HepG2 (cell line): Measurements from ENCODE around the gene CERS6. TPM values are rescaled to one million over a fixed set of nuclear protein-coding genes. Genes with fewer than 3 reads are reported as not detected.

Source experiments
- ATAC-seq: fragments of 200-7000 bp; cut with Tn5 transposase; 3 replicates; pipeline ENCODE4 v1.9.1; 2020; ENCODE audit warnings: mild to moderate bottlenecking, moderate library complexity
- BruUV-seq: library from RNA; stranded (reverse); fragments of 400-500 nt; replicated peaks from 2 replicates; lab custom pipeline; 2021; lab: Mats Ljungman, UMichigan
- CTCF ChIA-PET: fragments of 300-600 bp; formaldehyde crosslinking; extraction: SDS; loops from one replicate; lab custom pipeline; 2021; ENCODE audit warnings: low total read pairs, inconsistent platforms, low intra/inter-chr PET ratio; lab: Yijun Ruan, JAX
- POLR2A ChIA-PET: fragments of 350-600 bp; sonication (Branson Sonifier 250); formaldehyde crosslinking; loops from one replicate; lab custom pipeline; 2020; ENCODE audit warnings: antibody characterized with exemption, inconsistent platforms; lab: Yijun Ruan, JAX
- DNase-seq: peaks from one replicate; pipeline ENCODE4 v3.0.0-alpha.2; 2015; ENCODE audit warnings: low spot score
- FAIRE-seq: peaks from 3 replicates; lab custom pipeline; 2011; peaks lifted over from hg19 to GRCh38; lab: Jason Lieb, UNC
- H2AFZ ChIP-seq: one replicate; pipeline ENCODE4 v1.6.1; 2011; ENCODE audit warnings: low read length, inconsistent platforms
- H3K27ac ChIP-seq: fragments of 300-600 bp; 3 replicates; pipeline ENCODE4 v1.8.0; 2011; ENCODE audit warnings: mixed run types, mild to moderate bottlenecking, mixed read lengths, low read length, inconsistent platforms; ENCODE audit not compliant: insufficient read depth; ENCODE audit errors: extremely low read length
- H3K27me3 ChIP-seq, 2 experiments: fragments of 200-600 bp in 1 of 2; 2 replicates in 1 of 2; 3 replicates in 1 of 2; pipeline versions ENCODE4 v1.6.0 to v1.8.0; 2011; ENCODE audit warnings: low read length in 2 of 2, mild to moderate bottlenecking in 2 of 2, moderate library complexity in 2 of 2, inconsistent platforms in 1 of 2; ENCODE audit not compliant: insufficient read depth in 2 of 2, control insufficient read depth in 1 of 2
- H3K36me3 ChIP-seq, 2 experiments: fragments of 200-600 bp in 1 of 2; replicated peaks in 1 of 2; 2 replicates in 1 of 2; 3 replicates in 1 of 2; pipeline versions ENCODE4 v1.5.1 to v1.8.0; 2011; ENCODE audit warnings: low read length in 2 of 2, inconsistent platforms in 1 of 2; ENCODE audit not compliant: insufficient read depth in 2 of 2, control insufficient read depth in 1 of 2
- H3K4me1 ChIP-seq: 2 replicates; pipeline ENCODE4 v1.5.1; 2012; ENCODE audit warnings: low read length, inconsistent platforms; ENCODE audit not compliant: insufficient read depth
- H3K4me2 ChIP-seq: 2 replicates; pipeline ENCODE4 v1.6.0; 2011; ENCODE audit warnings: low read depth, low read length, inconsistent platforms
- H3K4me3 ChIP-seq, 3 experiments: fragments of 200-600 bp in 1 of 3; sonication (generic), shearing (Covaris generic) in 1 of 3; replicated peaks in 1 of 3; 2 replicates each; pipeline ENCODE4 v1.5.1; 2011 to 2016; ENCODE audit warnings: low read length in 3 of 3, inconsistent platforms in 2 of 3, low read depth in 2 of 3, mild to moderate bottlenecking in 2 of 3, control low read depth in 1 of 3, mixed read lengths in 1 of 3; ENCODE audit not compliant: insufficient read depth in 1 of 3
- H3K79me2 ChIP-seq: one replicate; pipeline ENCODE4 v1.6.1; 2011; ENCODE audit warnings: low read length, inconsistent platforms; ENCODE audit not compliant: insufficient read depth
- H3K9ac ChIP-seq: 2 replicates; pipeline ENCODE4 v1.6.0; 2011; ENCODE audit warnings: mild to moderate bottlenecking, low read depth, low read length, inconsistent platforms; ENCODE audit not compliant: insufficient read depth
- H3K9me3 ChIP-seq: 2 replicates; pipeline ENCODE4 v1.5.1; 2012; ENCODE audit warnings: mild to moderate bottlenecking, low read length
- H4K20me1 ChIP-seq: 2 replicates; pipeline ENCODE4 v1.6.0; 2011; ENCODE audit warnings: inconsistent platforms, mild to moderate bottlenecking, low read length, moderate library complexity; ENCODE audit not compliant: insufficient read depth
- SALL1 ChIP-seq: sonication (generic); formaldehyde crosslinking; IDR thresholded peaks from 2 replicates; pipeline ENCODE4 v1.8.0; 2022; ENCODE audit warnings: mild to moderate bottlenecking, missing genetic modification reagents
- TFAP4 ChIP-seq: sonication (generic); IDR thresholded peaks from 2 replicates; pipeline ENCODE4 v1.6.1; 2016; ENCODE audit warnings: low read depth, borderline replicate concordance
- ZMYM4 ChIP-seq: sonication (generic); formaldehyde crosslinking; IDR thresholded peaks from 2 replicates; pipeline ENCODE4 v1.8.1; 2023; ENCODE audit warnings: mild to moderate bottlenecking, missing genetic modification reagents
- whole genome bisulfite sequencing: methylation state at CpG from one replicate; pipeline ENCODE4 v1.1.6; 2017; ENCODE audit warnings: low lambda C conversion rate; 5-methylcytosine and 5-hydroxymethylcytosine counted together
- in situ Hi-C: cut with HindIII; loops from 2 replicates; pipeline ENCODE4 v1.10.0; 2017; ENCODE audit warnings: low pct_unique_long_range_greater_than_20kb; ENCODE audit not compliant: extremely low pct_ligation_motif_present
- intact Hi-C: fragments of 100-400 bp; cut with micrococcal nuclease; formaldehyde crosslinking; loops from one replicate; pipeline ENCODE4 v1.10.0; 2022; ENCODE audit not compliant: unreplicated experiment
- polyA plus RNA-seq, 8 experiments: library from polyadenylated mRNA; depleted of rRNA in 3 of 8; stranded (reverse) in 7 of 8; unstranded in 1 of 8; fragments of >200 nt; fragmentation: Illumina TruSeq in 4 of 8; extraction: Trizol in 4 of 8; gene quantifications; 2 replicates each; pipeline versions ENCODE4 v1.2.1 to v1.2.3, GENCODE V29; 2011 to 2016; ENCODE audit warnings: low read depth in 4 of 8, missing spikeins in 1 of 8, mixed read lengths in 1 of 8; ENCODE audit not compliant: insufficient read depth in 1 of 8
- total RNA-seq, 5 experiments: library from RNA; depleted of rRNA; stranded (reverse); fragments of >200 nt; fragmentation: Illumina TruSeq; extraction: Trizol; gene quantifications; 2 replicates each; pipeline ENCODE4 v1.2.3, GENCODE V29; 2016; ENCODE audit warnings: low read depth in 1 of 5
- TF ChIP-seq, protein P1 (sequence below): sonication (generic); formaldehyde crosslinking; IDR thresholded peaks from 2 replicates; pipeline ENCODE4 v1.4.0; 2020; ENCODE audit warnings: missing genetic modification reagents, borderline replicate concordance

The CERS6 gene
- total and polyA plus RNA-seq, 2 of the 13 experiments (the other 11 are each of a cell fraction or from before 2014, with no cell fraction given) = 10.1 to 20.3 TPM

- no peak for ATAC-seq
- peak; percentile 35; the same call in 1 of the 2 replicates for TF ChIP-seq ZMYM4 (CRISPR knock-in tag)
- peak; percentile 25; the same call in 1 of the 2 replicates for TF ChIP-seq TFAP4
- TF ChIP-seq, protein P1, sequence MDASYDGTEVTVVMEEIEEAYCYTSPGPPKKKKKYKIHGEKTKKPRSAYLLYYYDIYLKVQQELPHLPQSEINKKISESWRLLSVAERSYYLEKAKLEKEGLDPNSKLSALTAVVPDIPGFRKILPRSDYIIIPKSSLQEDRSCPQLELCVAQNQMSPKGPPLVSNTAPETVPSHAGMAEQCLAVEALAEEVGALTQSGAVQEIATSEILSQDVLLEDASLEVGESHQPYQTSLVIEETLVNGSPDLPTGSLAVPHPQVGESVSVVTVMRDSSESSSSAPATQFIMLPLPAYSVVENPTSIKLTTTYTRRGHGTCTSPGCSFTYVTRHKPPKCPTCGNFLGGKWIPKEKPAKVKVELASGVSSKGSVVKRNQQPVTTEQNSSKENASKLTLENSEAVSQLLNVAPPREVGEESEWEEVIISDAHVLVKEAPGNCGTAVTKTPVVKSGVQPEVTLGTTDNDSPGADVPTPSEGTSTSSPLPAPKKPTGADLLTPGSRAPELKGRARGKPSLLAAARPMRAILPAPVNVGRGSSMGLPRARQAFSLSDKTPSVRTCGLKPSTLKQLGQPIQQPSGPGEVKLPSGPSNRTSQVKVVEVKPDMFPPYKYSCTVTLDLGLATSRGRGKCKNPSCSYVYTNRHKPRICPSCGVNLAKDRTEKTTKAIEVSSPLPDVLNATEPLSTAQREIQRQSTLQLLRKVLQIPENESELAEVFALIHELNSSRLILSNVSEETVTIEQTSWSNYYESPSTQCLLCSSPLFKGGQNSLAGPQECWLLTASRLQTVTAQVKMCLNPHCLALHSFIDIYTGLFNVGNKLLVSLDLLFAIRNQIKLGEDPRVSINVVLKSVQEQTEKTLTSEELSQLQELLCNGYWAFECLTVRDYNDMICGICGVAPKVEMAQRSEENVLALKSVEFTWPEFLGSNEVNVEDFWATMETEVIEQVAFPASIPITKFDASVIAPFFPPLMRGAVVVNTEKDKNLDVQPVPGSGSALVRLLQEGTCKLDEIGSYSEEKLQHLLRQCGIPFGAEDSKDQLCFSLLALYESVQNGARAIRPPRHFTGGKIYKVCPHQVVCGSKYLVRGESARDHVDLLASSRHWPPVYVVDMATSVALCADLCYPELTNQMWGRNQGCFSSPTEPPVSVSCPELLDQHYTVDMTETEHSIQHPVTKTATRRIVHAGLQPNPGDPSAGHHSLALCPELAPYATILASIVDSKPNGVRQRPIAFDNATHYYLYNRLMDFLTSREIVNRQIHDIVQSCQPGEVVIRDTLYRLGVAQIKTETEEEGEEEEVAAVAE = peak; percentile 94
- TF ChIP-seq SALL1 = no peak
- Histone ChIP-seq H3K4me2 (no peak overlapping the region), H3K9ac (no peak overlapping the region), H3K4me3 (no peak overlapping the region), H3K9me3 (no peaks in the 10 kb centered on the region), H4K20me1 (no peaks in the 10 kb centered on the region), H3K4me1 (no peaks in the 10 kb centered on the region), H3K36me3 (peaks cover 3 to 21% of the 10 kb centered on the region in 2 experiments; a peak in 3 of 5 replicates), H3K79me2 (no peaks in the 10 kb centered on the region), H3K27me3 (no peaks in the 10 kb centered on the region), H3K27ac (no peak overlapping the region), H2AFZ (no peak overlapping the region)
- peak; percentile 36 for FAIRE-seq
- ChIA-PET CTCF (no interaction called here), POLR2A (no interaction called here)
- BruUV-seq = no TSS peak
- in situ Hi-C loops (no loop called here), intact Hi-C loops (no loop called here)
- WGBS = 89% methylated on average over 8 of the region's 8 CpGs
- peak; percentile 29 for DNase-seq
Observed at GRCh38 chr2:168699844-168700417, 243.9 kb downstream of the CERS6 start.
